Stimulated activated CD4-positive, alpha-beta T cell treated with anti-CD3 and anti-CD28 coated beads, Interleukin-4, amount 100 ng/mL, for 48 hours (primary cell): ENCODE measurements around the gene MRPL43.

Source experiments
- DNase-seq, 2 donors: peaks; one replicate each; pipeline ENCODE4 v3.0.0-alpha.2; 2020; ENCODE audit warnings: low read depth in 2 of 2

MRPL43 gene

GRCh38 chr10:100968062-100968736 lies 19.1 kb downstream of the MRPL43 start:
- no peak for DNase-seq

GRCh38 chr10:100967332-100967731 lies 20.0 kb downstream of the MRPL43 start:
- DNase-seq, result no peak

- no peak for DNase-seq
Measured at GRCh38 chr10:100966887-100967286, 20.4 kb downstream of the MRPL43 start.

- no peak for DNase-seq
Measured at GRCh38 chr10:100965820-100966219, 21.5 kb downstream of the MRPL43 start.

- no peak for DNase-seq
Measured at GRCh38 chr10:100963826-100964225, 23.5 kb downstream of the MRPL43 start.

- DNase-seq, result no peak
Measured at GRCh38 chr10:100962351-100963080, 24.8 kb downstream of the MRPL43 start.

- DNase-seq, result no peak
Measured at GRCh38 chr10:100960251-100960650, 27.0 kb downstream of the MRPL43 start.

GRCh38 chr10:100948916-100949315 lies 38.4 kb downstream of the MRPL43 start:
- no peak for DNase-seq

- no peak for DNase-seq
Measured at GRCh38 chr10:100945754-100946153, 41.5 kb downstream of the MRPL43 start.

- no peak for DNase-seq
Measured at GRCh38 chr10:100943508-100943907, 43.8 kb downstream of the MRPL43 start.

GRCh38 chr10:100942229-100942628 lies 45.1 kb downstream of the MRPL43 start:
- no peak for DNase-seq

GRCh38 chr10:100939763-100940344 lies 47.4 kb downstream of the MRPL43 start:
- DNase-seq, result no peak
